ENCODE data around the gene FPGS. TPM values are rescaled to one million over a fixed set of nuclear protein-coding genes. Genes with fewer than 3 reads are reported as not detected.
"Not testable (repeated sequence)": the region's sequence is repeated elsewhere in the genome, so short reads cannot be mapped to it uniquely, and the experiment has no call there.

Gene FPGS
- total RNA-seq, 1 donor: 77.7 TPM

- peak; percentile 84 for DNase-seq (ENCODE audit: low read depth)
- TF ChIP-seq, protein P1, sequence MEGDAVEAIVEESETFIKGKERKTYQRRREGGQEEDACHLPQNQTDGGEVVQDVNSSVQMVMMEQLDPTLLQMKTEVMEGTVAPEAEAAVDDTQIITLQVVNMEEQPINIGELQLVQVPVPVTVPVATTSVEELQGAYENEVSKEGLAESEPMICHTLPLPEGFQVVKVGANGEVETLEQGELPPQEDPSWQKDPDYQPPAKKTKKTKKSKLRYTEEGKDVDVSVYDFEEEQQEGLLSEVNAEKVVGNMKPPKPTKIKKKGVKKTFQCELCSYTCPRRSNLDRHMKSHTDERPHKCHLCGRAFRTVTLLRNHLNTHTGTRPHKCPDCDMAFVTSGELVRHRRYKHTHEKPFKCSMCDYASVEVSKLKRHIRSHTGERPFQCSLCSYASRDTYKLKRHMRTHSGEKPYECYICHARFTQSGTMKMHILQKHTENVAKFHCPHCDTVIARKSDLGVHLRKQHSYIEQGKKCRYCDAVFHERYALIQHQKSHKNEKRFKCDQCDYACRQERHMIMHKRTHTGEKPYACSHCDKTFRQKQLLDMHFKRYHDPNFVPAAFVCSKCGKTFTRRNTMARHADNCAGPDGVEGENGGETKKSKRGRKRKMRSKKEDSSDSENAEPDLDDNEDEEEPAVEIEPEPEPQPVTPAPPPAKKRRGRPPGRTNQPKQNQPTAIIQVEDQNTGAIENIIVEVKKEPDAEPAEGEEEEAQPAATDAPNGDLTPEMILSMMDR (IDR thresholded peaks at IDR 0.05; ENCODE audit: insufficient read depth, low read depth, low read length): no peak
- H3K4me3 ChIP-seq (ENCODE audit: low read depth, low read length): no peak overlapping the region
Observed at GRCh38 chr9:127833555-127833954, 30.9 kb downstream of the FPGS start.

DNA sequence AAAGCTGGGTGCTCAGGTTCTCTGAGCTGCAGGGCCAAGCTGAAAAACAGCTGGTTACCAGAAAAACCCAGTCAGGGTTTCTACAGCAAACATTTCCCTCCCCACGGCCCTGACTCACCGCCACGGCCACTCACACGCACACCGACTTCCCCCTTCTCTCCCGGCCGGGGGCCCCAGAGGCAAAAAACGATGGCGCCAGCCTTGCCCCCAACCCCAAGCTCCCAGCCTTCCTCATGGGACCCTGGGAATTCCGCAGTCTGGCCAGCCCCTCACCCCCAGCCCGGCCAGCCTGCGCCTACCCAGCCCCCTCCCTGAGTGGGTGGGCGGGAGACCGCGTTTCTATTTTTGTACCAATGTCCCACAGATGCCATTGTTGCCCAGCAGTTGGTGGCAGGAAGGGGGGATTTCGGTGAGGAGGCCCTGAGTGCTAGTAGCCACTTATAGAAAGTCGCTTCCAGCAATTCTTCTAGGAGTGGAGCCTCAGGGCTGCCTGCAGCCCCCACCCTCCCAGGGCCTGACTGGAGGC lies 33.4 kb downstream of the FPGS start:
- TF ChIP-seq, protein P1 (IDR thresholded peaks at IDR 0.05; ENCODE audit: insufficient read depth, low read depth, low read length): no peak
- peak; percentile 85 for DNase-seq (ENCODE audit: low read depth)
- H3K4me3 ChIP-seq (ENCODE audit: low read depth, low read length): no peak overlapping the region

DNA sequence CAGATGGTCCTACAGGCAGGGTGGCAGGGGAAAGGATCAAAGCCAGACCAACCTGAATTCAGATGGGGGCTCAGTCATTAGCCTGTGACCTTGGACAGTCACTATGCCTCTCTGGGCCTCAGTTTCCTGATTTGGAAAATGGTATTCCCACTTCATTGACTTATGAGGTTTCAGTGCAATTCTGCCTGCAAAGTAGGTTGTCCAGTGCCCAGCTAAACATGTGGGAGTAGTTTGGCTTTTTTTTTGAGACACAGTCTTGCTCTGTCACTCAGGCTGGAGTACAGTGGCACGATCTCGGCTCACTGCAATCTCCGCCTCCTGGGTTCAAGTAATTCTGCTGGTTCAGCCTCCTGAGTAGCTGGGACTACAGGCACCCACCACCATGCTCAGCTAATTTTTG lies 33.9 kb downstream of the FPGS start:
- DNase-seq (ENCODE audit: low read depth); H3K4me3 ChIP-seq (ENCODE audit: low read depth, low read length): not testable (repeated sequence)

DNA sequence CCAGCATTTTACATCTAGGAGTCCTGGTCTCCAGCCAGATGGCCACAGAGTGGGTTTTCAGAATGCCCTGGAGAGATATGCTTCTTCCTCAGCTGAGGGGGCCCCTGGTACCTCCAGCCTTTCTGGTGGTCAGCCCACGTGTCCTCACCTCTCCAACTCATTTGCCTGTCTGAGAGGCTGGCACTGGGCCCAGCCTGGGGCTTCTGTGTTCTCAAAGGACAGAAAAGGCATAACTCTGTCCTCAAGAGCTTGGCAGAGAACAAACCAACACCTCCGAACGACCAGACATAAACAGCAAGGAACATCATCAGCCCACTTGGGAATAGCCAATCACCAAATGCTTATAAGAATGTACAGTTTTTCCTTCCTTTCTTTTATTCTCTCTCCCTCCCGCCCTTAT lies 34.7 kb downstream of the FPGS start:
- TF ChIP-seq, protein P1 (IDR thresholded peaks at IDR 0.05; ENCODE audit: insufficient read depth, low read depth, low read length): no peak

DNA sequence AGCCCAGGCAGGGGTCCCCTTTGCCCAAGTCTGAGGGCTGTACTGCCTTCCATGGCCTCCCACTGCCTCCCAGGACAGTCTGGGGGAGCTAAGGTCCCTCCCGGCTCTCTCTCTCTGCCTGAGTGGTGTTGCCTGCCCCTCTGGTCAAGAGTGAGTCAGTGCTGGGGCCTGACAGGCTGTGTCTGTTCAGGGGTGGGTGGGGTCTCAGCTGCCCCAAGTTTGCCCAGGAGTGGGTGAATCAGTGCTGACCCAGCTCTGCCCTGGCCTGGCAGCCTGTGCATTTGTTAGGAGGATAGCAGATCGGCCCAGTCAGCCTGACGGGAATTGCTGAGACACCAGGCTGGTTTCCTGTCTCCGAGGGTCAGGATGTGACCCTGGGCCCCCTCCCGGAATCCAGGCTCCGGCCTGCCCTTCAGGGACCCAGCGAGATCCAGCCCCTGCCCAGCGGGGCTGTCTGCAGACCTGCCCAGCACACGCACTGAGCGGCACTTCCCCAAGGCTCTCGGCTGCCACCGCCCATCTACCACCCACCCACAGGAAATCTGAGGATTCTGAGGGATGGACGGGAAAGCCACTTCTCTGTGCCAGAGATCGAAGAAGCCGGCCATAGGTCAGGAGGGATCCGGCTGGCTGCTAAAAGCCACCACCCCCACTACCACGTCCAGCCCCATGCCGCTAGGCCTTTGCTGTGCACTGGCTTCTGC lies 35.8 kb downstream of the FPGS start:
- TF ChIP-seq, protein P1 (IDR thresholded peaks at IDR 0.05; ENCODE audit: insufficient read depth, low read depth, low read length): no peak
- H3K4me3 ChIP-seq (ENCODE audit: low read depth, low read length): no peak overlapping the region
- peak; percentile 94 for DNase-seq (ENCODE audit: low read depth)

More for the DNA sequence above, 34.7 kb downstream of the FPGS start:
- no peak overlapping the region for H3K4me3 ChIP-seq (ENCODE audit: low read depth, low read length)
- DNase-seq (ENCODE audit: low read depth): peak; percentile 57

- DNase-seq (ENCODE audit: low read depth): no peak
Observed at GRCh38 chr9:127841087-127841835, 38.6 kb downstream of the FPGS start.

More at GRCh38 chr9:127841087-127841835, 38.6 kb downstream of the FPGS start:
- no peak overlapping the region for H3K4me3 ChIP-seq (ENCODE audit: low read depth, low read length)
- TF ChIP-seq, protein P1 (IDR thresholded peaks at IDR 0.05; ENCODE audit: insufficient read depth, low read depth, low read length): no peak

Measured in fibroblast of villous mesenchyme (primary cell).